ENCODE results near the gene TMEM213.

Gene TMEM213

GRCh38 chr7:138842111-138842510 is 44.3 kb downstream of the TMEM213 start:
- no peak for DNase-seq (ENCODE audit: low read depth in 3 of 3)

DNA sequence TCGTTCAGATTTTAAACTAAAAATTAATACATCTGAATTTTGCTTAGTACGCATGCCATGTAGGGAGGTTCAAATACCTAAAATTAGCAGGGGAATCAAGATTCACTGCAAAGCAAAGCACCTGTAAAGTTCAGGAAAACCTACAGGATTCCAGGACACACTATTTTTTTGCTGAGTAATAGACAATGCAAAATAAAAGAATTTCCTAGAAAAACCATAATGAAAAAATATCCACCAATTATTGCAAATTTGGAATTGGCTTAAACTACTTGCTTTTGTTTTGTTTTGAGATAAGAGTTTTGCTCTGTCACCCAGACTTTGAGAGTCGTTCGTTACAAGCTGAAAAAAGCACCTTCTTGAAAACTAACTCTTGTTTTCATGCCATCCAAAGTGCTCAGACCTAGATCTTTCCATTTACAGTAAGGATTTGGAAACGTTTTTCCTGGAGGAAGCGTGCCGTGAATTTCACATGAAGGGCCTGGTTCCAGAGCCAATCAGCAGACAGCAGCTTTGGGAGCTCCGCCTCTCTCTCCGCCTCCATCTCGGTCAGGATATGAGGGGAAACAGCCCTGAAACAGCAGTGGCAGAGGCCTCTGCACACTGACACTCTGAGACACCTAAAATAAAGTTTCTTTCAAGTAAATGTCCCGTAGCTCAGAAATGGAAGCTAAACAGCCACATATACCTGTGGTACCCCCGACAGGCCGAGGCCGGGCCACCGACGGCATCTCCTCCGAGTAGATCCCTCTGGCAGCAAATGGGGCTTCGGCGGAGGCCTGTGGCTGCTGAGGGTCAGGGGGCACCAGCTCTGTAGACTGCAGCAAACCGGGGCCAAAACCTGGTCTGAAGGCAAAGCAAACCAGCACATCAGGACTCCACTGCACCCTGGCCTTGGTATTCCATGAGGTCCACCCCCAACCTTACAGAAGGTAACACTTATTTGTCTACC is 46.1 kb downstream of the TMEM213 start:
- DNase-seq (ENCODE audit: low read depth in 3 of 3), result no peak

DNA sequence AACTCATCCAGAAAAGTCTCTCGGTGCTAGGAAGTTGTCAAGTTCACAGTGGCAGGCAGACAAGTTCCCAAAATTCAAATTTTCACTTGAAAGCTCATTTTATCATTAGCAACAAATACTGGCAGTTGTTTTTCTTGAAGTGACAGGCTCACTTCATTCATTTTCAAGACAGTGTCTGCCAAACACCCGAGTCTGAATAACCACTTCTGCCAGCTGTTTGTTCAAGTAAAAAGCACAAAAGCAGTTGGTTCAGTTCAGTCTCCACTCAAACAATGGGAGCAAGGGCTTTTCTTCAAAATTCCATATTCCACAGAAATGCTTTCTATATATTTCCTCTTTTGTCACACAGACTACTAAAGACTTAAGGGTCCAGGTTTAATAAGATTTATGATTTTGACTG is 47.9 kb downstream of the TMEM213 start:
- DNase-seq (ENCODE audit: low read depth in 3 of 3), result no peak

DNA sequence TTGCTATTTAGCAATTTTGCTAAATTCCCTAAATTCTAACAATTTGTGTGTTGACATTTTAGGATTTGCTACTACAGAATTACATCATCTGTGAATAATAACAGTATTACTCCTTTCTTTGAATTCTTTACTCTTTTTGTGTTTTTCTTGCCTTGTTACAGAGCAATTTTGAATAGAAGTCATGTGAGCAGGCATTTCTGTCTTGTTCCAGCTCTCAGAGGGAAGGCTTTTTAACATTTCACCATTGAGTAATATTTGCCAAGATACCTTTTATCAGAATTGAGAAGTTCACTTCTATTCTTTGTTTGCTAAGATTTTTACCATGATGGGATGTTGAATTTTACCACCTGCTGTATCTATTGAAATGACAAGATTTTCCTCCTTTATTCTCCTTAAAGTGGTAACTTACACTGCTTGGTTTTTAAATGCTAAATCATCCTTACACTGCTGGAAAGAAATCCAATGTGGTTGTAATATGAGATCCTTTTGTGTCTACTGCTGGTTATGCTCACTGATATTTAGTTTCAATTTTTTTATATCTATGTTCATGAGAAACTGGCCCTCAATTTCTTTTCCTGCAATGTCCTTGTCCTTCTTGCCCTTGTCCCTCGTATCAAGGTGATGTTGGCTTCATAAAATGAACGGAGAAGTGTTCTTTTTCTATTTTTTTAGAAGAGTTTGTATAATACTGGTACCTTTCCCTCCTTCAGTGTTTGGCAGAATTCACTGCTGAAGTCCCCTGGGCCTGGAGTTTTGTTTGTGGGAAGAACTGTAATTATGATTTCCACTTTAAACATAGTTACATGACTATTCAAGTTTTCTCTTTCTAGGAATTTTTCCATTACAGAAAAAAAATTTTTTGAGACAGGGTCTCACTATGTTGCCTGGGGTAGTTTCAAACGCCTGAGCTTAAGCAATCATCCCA is 50.5 kb downstream of the TMEM213 start:
- DNase-seq (ENCODE audit: low read depth in 3 of 3), result no peak

GRCh38 chr7:138849701-138850100 is 51.9 kb downstream of the TMEM213 start:
- DNase-seq (ENCODE audit: low read depth in 3 of 3), result no peak

DNA sequence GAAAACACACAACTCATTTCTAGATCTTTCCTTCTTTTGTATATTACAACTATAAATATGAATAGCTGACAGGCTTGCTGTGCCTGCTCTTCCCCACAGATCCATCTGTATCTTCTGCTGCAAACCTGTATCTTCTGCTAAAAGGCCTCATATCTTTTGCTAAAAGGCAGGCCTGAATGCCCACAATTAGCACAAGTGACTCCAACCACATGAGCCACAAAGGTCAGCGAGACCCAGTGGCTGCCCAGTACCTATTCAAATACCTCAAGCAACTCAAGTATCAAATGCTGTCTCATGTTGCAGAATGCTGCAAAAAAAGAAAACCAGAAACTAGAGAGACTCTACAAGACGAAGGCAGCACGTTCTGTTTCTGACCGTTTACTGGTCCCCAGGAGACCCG is 54.7 kb downstream of the TMEM213 start:
- DNase-seq (ENCODE audit: low read depth in 3 of 3), result no peak

DNA sequence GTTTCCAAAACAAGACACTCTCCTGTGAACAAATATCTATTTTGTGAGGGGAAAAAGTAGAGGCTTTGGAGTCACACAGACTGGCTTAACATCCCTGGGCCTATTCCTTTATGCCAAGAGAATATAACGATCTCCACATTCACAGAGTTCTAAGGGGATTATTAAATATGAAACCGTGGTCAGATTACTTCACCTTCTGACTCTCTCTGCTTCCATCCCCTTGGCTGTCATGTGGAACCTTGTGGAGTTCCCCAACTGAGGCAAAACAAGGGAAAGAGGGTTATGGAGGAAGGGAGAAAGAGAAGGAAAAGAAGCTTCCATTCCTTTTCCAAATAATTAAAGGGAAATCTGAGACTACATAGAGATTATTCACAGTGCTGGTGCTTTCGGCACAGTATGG is 55.7 kb downstream of the TMEM213 start:
- DNase-seq (ENCODE audit: low read depth in 3 of 3), result no peak

GRCh38 chr7:138854115-138854645 is 56.4 kb downstream of the TMEM213 start:
- DNase-seq (ENCODE audit: low read depth in 3 of 3), result no peak

GRCh38 chr7:138857728-138858127 is 59.9 kb downstream of the TMEM213 start:
- DNase-seq (ENCODE audit: low read depth in 3 of 3), result no peak

- DNase-seq (ENCODE audit: low read depth in 3 of 3), result no peak
Measured at GRCh38 chr7:138861051-138861450, 63.3 kb downstream of the TMEM213 start.

DNA sequence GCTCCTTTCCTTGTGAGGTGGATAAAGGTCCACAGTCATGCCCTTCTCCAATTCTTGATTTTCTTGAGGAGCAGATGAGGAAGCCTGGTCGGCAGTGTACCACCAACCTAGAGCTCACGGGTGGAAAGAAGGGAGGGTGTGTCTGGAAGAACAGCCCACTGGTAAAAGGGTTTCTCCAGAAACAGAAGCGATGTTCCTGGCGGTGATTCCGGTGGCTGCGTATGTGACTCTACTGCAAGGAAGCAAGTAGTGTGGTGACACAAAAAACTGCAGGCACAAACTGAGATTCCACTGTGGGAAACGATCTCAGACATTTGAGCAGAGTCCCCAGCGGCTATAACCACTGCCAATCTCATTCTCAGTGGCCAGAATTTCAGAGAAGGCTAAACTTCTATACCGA is 66.1 kb downstream of the TMEM213 start:
- DNase-seq (ENCODE audit: low read depth in 3 of 3), result no peak

- DNase-seq (ENCODE audit: low read depth in 3 of 3), result no peak
Measured at GRCh38 chr7:138864667-138865066, 66.9 kb downstream of the TMEM213 start.

- DNase-seq (ENCODE audit: low read depth in 3 of 3), result peak in 2 of 3 experiments; percentile 15 to 22
Measured at GRCh38 chr7:138865843-138866242, 68.0 kb downstream of the TMEM213 start.

DNA sequence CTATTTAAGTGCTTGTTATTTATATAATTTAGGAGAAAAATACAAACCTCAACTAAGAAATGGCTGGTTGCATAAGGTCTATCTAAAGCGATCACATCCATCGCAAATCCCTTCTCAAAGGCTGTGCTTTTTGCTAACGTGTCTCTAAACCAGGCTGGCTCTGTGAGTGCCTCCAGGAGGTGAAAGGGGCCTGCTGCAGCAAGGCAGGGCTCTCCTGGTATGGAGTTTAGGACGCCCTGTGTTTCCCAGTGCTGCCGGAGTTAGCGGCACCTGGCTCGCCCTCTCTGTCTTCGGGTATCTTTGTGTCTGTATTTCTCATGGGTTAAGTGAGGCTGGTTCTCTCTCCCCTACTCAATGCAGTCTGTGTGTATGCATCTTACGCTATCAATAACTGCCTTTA is 68.6 kb downstream of the TMEM213 start:
- no peak for DNase-seq (ENCODE audit: low read depth in 3 of 3)

DNA sequence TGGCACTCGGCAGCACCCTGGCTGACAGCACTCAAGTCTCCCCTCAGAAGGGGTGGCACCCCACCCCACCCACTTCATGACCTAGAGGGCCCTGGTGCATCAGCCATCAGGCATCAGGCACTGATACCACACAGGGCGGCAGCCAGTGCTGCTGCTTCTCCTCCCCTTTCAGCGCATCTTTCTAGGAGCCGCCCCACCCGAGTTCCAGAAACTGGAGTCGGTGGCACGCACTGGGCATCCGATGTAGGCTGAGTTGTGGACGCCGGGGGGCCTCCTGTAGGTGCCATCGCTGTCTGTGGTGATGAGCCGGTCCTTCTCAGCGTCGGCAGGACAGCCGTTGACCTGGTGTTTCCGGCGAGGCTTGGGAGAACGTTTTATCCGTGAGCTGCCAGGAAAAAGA is 70.0 kb downstream of the TMEM213 start:
- no peak for DNase-seq (ENCODE audit: low read depth in 3 of 3)

DNA sequence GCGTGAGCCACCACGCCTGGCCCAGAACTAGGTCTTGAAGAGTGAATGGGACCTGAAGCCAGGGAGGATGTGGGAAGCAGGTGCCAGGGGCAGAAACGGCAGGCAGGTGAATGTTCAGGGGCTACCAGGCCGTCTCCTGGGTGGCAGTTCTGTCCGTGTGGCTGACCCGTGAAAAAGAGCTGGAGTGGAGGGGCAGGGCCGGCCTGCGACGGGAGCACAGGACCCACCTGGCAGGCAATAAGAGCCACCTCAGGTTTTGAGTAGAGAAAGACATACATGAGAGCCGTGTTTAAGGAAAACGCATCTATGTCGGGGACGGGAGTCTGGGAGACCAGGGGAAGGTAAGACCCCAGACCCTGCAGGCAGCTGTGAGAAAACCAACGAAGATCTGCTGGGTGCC is 70.9 kb downstream of the TMEM213 start:
- no peak for DNase-seq (ENCODE audit: low read depth in 3 of 3)

DNA sequence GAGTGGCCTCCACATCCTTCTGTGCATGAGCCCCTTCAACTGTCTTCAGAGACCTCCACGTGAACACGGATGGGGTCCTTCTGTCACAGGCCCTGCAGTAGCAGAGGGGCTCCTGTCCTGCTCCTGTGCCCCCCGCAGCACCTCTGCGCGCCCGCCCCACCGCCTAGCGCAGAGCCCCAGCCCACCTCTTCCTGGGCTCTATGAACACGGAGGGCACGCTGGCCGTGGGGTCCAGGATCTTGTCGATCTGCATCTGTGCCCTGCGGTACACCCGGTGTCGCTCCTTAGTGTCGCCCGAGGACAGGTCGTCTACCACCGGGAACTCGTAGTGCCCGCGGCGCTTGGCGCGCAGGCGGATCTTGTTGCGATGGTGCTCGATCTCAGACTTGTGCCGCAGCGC is 71.6 kb downstream of the TMEM213 start:
- no peak for DNase-seq (ENCODE audit: low read depth in 3 of 3)

DNA sequence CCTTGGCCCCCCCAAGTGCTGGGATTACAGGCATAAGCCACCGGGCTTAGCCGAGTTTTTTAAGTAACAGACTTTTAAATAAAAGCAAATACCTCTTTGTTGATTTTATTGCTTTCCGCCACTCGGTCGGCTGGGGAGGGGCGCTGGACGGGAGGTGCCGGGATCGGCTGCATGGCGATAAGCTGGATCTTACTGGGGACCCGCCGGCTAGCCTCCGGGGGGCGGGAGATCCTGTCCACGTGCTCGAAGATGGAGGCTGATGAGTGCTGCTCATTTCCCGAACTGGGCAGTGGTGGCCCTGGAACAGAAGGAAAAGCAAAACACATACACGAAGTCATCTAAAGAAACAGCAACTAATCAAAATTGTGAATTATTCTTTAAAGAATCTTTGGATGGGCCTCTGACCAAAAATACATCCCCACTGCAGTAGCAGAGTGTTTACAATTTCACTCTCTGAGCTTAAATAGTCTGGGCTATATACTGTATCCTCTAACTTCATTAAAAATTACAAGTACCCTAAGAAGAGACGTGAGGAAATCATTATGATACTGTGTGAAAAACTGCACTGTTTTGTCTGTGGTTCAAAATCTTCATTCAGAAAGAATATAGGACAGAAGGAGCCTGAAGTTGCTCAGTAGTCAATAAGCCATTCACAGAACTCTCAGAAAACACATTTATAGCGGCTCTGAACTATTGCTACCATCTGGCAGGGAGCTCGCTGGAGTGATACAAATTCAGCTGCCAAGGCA is 73.4 kb downstream of the TMEM213 start:
- no peak for DNase-seq (ENCODE audit: low read depth in 3 of 3)

- DNase-seq (ENCODE audit: low read depth in 3 of 3), result no peak
Measured at GRCh38 chr7:138871814-138872090, 74.0 kb downstream of the TMEM213 start.

- no peak for DNase-seq (ENCODE audit: low read depth in 3 of 3)
Measured at GRCh38 chr7:138872576-138872975, 74.8 kb downstream of the TMEM213 start.

- no peak for DNase-seq (ENCODE audit: low read depth in 3 of 3)
Measured at GRCh38 chr7:138873220-138873892, 75.6 kb downstream of the TMEM213 start.
